ENCODE data around the gene CYP4B1.
"Not testable (repeated sequence)": the region's sequence is repeated elsewhere in the genome, so short reads cannot be mapped to it uniquely, and the experiment has no call there.

The CYP4B1 gene

DNA sequence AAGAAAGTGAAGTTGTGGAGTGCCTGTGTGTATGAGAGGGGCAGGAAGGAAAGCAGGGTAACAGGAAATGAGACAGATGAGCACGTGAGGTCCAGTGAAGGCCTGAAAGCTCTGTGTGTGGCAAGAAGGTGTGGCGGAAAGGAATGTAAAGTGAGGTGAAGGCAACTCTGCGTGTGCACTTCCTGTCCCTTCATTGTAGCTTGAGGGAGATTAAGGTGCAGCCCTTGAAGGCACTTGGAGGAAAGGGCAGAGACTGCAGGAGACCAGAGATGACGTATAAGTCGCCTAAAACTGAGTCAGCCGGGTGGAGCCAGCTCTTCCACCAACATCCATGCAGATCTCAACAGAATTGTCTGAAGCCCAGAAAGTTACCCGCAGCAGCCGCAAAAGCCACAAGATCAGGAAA, 58.8 kb downstream of the CYP4B1 start:
- not testable (repeated sequence) for H3K27ac ChIP-seq (ENCODE audit: low read depth, low read length); H3K4me1 ChIP-seq (ENCODE audit: control insufficient read depth, insufficient read depth, low read length, unreplicated experiment); H2AFZ ChIP-seq (ENCODE audit: low read length, unreplicated experiment); H3K79me2 ChIP-seq (ENCODE audit: control insufficient read depth, insufficient read depth, low read length, unreplicated experiment); H3K4me3 ChIP-seq (ENCODE audit: low read depth, low read length); H3K36me3 ChIP-seq (ENCODE audit: insufficient read depth, low read length); H3K27me3 ChIP-seq (ENCODE audit: insufficient read depth, low read length)

DNA sequence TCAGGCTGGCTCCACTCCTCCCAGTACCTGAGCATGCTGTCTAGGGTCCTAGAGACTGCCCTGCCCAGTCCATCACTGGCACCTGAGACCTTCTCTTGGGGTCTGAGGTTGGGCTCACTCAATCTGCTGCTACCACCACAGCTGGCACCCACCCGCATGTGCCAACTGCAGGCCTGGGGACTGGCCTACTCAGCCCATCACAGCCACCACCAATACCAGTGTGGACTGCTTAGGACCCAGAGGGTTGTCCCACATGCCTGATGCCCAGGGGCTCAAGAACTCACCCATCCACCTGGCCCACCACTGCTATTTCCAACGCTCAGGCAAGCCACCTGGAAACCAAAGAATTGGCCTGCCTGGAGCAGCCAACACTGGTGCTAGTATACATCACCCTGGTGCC, 63.5 kb downstream of the CYP4B1 start:
- Histone ChIP-seq H3K4me3 (ENCODE audit: low read depth, low read length) (no peak overlapping the region), H3K27ac (ENCODE audit: low read depth, low read length) (no peak overlapping the region), H3K36me3 (ENCODE audit: insufficient read depth, low read length) (no peaks in the 10 kb centered on the region), H3K4me1 (ENCODE audit: control insufficient read depth, insufficient read depth, low read length, unreplicated experiment) (no peaks in the 10 kb centered on the region), H3K27me3 (ENCODE audit: insufficient read depth, low read length) (0 out of 2 replicates have a peak, but pooled peaks cover 5% of the 10 kb centered on the region), H3K79me2 (ENCODE audit: control insufficient read depth, insufficient read depth, low read length, unreplicated experiment) (no peaks in the 10 kb centered on the region), H2AFZ (ENCODE audit: low read length, unreplicated experiment) (no peak overlapping the region)
